ENCODE data around the gene EPAS1.

DNA sequence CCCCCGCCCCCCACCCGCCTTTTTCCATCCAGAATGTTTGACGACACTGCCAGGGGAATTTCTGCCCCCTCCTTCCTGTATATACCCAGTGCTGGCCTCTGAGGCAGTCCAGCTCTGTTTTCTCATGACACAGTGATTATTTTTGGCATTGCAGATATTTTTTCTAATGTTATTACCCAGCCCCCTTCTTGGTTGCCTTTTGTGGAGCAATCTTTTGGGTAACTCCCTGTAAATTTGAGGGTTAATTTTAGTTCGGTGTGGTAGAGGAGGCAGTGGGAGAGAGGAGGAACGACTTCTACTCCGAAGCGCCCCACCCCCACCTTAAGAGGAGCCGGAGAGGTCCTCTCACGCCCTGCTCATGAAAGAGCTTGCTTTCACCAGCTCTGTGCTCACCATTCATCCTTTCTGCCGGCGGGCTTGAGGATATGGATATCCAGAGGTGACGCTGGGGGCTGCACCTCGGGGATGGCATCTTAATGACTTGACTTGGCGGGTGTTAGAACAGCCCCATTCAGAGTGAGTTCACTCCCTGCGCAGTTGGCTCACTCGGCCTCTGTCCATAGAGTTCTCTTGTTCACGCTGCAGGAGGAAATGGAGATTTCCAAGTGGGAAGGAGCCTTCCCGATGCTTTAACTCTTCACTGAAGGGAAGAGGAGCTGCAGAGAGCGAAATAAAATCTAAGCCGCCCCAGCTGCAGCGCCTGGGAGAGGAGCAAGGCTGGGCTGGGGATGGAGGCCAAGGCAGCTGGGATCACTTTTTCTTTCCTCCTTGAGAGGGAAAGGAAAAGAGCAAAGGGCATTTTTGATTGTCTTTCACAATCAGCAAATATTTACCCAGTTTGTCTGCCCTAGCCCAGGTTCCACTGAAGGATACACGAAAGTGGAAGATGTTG, 38.4 kb downstream of the EPAS1 start:
- no peak for TF ChIP-seq CSDC2 (CRISPR knock-in tag; IDR thresholded peaks at IDR 0.05)
- TF ChIP-seq ZNF565 (CRISPR knock-in tag; conservative IDR thresholded peaks at IDR 0.05; ENCODE audit: low read depth) = no peak
- TF ChIP-seq ZFP3 (CRISPR knock-in tag; IDR thresholded peaks at IDR 0.05) = peak; percentile 55; the same call in 1 of the 2 replicates
- TF ChIP-seq, protein P1, sequence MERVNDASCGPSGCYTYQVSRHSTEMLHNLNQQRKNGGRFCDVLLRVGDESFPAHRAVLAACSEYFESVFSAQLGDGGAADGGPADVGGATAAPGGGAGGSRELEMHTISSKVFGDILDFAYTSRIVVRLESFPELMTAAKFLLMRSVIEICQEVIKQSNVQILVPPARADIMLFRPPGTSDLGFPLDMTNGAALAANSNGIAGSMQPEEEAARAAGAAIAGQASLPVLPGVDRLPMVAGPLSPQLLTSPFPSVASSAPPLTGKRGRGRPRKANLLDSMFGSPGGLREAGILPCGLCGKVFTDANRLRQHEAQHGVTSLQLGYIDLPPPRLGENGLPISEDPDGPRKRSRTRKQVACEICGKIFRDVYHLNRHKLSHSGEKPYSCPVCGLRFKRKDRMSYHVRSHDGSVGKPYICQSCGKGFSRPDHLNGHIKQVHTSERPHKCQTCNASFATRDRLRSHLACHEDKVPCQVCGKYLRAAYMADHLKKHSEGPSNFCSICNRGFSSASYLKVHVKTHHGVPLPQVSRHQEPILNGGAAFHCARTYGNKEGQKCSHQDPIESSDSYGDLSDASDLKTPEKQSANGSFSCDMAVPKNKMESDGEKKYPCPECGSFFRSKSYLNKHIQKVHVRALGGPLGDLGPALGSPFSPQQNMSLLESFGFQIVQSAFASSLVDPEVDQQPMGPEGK (CRISPR knock-in tag; IDR thresholded peaks at IDR 0.05; ENCODE audit: borderline replicate concordance) = peak; percentile 62; the same call in 1 of the 2 replicates
- TF ChIP-seq SNAI2 (CRISPR knock-in tag; IDR thresholded peaks at IDR 0.05) = no peak
- TF ChIP-seq, protein P2, sequence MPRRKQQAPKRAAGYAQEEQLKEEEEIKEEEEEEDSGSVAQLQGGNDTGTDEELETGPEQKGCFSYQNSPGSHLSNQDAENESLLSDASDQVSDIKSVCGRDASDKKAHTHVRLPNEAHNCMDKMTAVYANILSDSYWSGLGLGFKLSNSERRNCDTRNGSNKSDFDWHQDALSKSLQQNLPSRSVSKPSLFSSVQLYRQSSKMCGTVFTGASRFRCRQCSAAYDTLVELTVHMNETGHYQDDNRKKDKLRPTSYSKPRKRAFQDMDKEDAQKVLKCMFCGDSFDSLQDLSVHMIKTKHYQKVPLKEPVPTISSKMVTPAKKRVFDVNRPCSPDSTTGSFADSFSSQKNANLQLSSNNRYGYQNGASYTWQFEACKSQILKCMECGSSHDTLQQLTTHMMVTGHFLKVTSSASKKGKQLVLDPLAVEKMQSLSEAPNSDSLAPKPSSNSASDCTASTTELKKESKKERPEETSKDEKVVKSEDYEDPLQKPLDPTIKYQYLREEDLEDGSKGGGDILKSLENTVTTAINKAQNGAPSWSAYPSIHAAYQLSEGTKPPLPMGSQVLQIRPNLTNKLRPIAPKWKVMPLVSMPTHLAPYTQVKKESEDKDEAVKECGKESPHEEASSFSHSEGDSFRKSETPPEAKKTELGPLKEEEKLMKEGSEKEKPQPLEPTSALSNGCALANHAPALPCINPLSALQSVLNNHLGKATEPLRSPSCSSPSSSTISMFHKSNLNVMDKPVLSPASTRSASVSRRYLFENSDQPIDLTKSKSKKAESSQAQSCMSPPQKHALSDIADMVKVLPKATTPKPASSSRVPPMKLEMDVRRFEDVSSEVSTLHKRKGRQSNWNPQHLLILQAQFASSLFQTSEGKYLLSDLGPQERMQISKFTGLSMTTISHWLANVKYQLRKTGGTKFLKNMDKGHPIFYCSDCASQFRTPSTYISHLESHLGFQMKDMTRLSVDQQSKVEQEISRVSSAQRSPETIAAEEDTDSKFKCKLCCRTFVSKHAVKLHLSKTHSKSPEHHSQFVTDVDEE (CRISPR knock-in tag; IDR thresholded peaks at IDR 0.05) = no peak
- no peak for TF ChIP-seq ARNTL (CRISPR knock-in tag; IDR thresholded peaks at IDR 0.05; ENCODE audit: borderline replicate concordance, low read depth)
- no peak for TF ChIP-seq ZNF70 (CRISPR knock-in tag; IDR thresholded peaks at IDR 0.05)
- no peak for TF ChIP-seq RARB (CRISPR knock-in tag; IDR thresholded peaks at IDR 0.05)
- TF ChIP-seq ZC3H10 (CRISPR knock-in tag; IDR thresholded peaks at IDR 0.05) = no peak
- TF ChIP-seq TCF4 (CRISPR knock-in tag; IDR thresholded peaks at IDR 0.05; ENCODE audit: borderline replicate concordance) = peak; percentile 29; the same call in 1 of the 2 replicates
- TF ChIP-seq, protein P3, sequence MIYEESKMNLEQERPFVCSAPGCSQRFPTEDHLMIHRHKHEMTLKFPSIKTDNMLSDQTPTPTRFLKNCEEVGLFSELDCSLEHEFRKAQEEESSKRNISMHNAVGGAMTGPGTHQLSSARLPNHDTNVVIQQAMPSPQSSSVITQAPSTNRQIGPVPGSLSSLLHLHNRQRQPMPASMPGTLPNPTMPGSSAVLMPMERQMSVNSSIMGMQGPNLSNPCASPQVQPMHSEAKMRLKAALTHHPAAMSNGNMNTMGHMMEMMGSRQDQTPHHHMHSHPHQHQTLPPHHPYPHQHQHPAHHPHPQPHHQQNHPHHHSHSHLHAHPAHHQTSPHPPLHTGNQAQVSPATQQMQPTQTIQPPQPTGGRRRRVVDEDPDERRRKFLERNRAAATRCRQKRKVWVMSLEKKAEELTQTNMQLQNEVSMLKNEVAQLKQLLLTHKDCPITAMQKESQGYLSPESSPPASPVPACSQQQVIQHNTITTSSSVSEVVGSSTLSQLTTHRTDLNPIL (CRISPR knock-in tag; IDR thresholded peaks at IDR 0.05; ENCODE audit: low read depth) = no peak
